IMR-90 (cell line): Measurements from ENCODE around the gene OAS1.

ENCODE experiments used
- MAFK ChIP-seq: IDR thresholded peaks from 2 replicates; pipeline ENCODE4 v1.6.1; 2012; ENCODE audit warnings: low read depth, low read length, improper control_type of control experiment
- POLR2A ChIP-seq: IDR thresholded peaks from 2 replicates; pipeline ENCODE4 v1.6.1; 2012; ENCODE audit warnings: mild to moderate bottlenecking, low read depth, low read length
- RFX5 ChIP-seq: IDR thresholded peaks from 2 replicates; pipeline ENCODE4 v1.8.0; 2012; ENCODE audit warnings: low read depth, mild to moderate bottlenecking, low read length, moderate library complexity
- TF ChIP-seq, protein P1 (sequence below): conservative IDR thresholded peaks from 2 replicates; pipeline ENCODE4 v1.5.1; 2012; ENCODE audit warnings: mild to moderate bottlenecking, low read depth, low read length, improper control_type of control experiment
- TF ChIP-seq, protein P2 (sequence below): fragments of 150-350 bp; IDR thresholded peaks from 2 replicates; pipeline ENCODE4 v1.6.1; 2017; ENCODE audit warnings: mild to moderate bottlenecking, antibody characterized with exemption, low read length, low read depth

DNA sequence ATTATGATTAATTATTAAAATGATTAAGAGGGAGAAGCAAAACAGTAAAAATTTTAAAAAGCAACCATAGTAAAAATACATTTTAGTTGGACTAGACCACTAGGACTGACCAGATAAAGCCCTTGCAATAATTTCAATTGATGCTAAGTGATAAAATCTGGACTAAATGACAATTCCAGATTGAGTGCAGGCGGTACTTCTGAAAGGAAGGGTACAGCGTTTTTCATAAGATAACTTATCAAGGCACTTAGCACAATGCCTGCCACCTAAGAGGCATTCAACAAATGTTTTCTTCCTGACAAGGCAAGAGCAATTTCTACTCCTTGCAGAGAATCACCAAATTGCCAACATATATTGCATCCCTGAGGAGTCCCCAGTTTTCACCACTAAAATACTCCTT, 37.7 kb upstream of the OAS1 start:
- TF ChIP-seq, protein P1, sequence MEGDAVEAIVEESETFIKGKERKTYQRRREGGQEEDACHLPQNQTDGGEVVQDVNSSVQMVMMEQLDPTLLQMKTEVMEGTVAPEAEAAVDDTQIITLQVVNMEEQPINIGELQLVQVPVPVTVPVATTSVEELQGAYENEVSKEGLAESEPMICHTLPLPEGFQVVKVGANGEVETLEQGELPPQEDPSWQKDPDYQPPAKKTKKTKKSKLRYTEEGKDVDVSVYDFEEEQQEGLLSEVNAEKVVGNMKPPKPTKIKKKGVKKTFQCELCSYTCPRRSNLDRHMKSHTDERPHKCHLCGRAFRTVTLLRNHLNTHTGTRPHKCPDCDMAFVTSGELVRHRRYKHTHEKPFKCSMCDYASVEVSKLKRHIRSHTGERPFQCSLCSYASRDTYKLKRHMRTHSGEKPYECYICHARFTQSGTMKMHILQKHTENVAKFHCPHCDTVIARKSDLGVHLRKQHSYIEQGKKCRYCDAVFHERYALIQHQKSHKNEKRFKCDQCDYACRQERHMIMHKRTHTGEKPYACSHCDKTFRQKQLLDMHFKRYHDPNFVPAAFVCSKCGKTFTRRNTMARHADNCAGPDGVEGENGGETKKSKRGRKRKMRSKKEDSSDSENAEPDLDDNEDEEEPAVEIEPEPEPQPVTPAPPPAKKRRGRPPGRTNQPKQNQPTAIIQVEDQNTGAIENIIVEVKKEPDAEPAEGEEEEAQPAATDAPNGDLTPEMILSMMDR = no peak
- TF ChIP-seq POLR2A = no peak
- no peak for TF ChIP-seq MAFK
- no peak for TF ChIP-seq RFX5
- TF ChIP-seq, protein P2, sequence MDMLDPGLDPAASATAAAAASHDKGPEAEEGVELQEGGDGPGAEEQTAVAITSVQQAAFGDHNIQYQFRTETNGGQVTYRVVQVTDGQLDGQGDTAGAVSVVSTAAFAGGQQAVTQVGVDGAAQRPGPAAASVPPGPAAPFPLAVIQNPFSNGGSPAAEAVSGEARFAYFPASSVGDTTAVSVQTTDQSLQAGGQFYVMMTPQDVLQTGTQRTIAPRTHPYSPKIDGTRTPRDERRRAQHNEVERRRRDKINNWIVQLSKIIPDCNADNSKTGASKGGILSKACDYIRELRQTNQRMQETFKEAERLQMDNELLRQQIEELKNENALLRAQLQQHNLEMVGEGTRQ = no peak
